RKO (cell line): Measurements from ENCODE around the gene MYO5A.
"Not testable (repeated sequence)": the region's sequence is repeated elsewhere in the genome, so short reads cannot be mapped to it uniquely, and the experiment has no call there.

Experiments
- DNase-seq: peaks from one replicate; pipeline ENCODE4 v3.0.0-alpha.2; 2016; ENCODE audit warnings: low spot score

The MYO5A gene

GRCh38 chr15:52540374-52541012 lies 11.8 kb upstream of the MYO5A start:
- no peak for DNase-seq

GRCh38 chr15:52537459-52537858 lies 8.8 kb upstream of the MYO5A start:
- no peak for DNase-seq

- no peak for DNase-seq
Observed at GRCh38 chr15:52532427-52532826, 3.7 kb upstream of the MYO5A start.

- DNase-seq: no peak
Observed at GRCh38 chr15:52529940-52530339, 1.3 kb upstream of the MYO5A start.

GRCh38 chr15:52529341-52529924 lies 753 bp upstream of the MYO5A start:
- no peak for DNase-seq

GRCh38 chr15:52527911-52528563 lies 643 bp downstream of the MYO5A start:
- DNase-seq: peak; percentile 64

- DNase-seq: no peak
Observed at GRCh38 chr15:52527196-52527910, 1.3 kb downstream of the MYO5A start.

GRCh38 chr15:52524223-52525136 lies 4.2 kb downstream of the MYO5A start:
- DNase-seq: no peak

- DNase-seq: no peak
Observed at GRCh38 chr15:52523647-52524046, 5.0 kb downstream of the MYO5A start.

GRCh38 chr15:52523192-52523591 lies 5.5 kb downstream of the MYO5A start:
- DNase-seq: no peak

- DNase-seq: no peak
Observed at GRCh38 chr15:52521682-52522081, 7.0 kb downstream of the MYO5A start.

GRCh38 chr15:52520421-52520820 lies 8.3 kb downstream of the MYO5A start:
- no peak for DNase-seq

GRCh38 chr15:52518487-52519371 lies 10.0 kb downstream of the MYO5A start:
- no peak for DNase-seq

- no peak for DNase-seq
Observed at GRCh38 chr15:52517014-52517413, 11.7 kb downstream of the MYO5A start.

GRCh38 chr15:52515343-52515742 lies 13.3 kb downstream of the MYO5A start:
- DNase-seq: no peak

GRCh38 chr15:52514482-52514881 lies 14.2 kb downstream of the MYO5A start:
- DNase-seq: no peak

GRCh38 chr15:52512869-52513268 lies 15.8 kb downstream of the MYO5A start:
- DNase-seq: not testable (repeated sequence)

- DNase-seq: no peak
Observed at GRCh38 chr15:52511084-52511483, 17.6 kb downstream of the MYO5A start.

GRCh38 chr15:52509500-52510245 lies 19.0 kb downstream of the MYO5A start:
- DNase-seq: no peak

- DNase-seq: no peak
Observed at GRCh38 chr15:52506549-52506948, 22.1 kb downstream of the MYO5A start.
